HL-60/S4 (cell line): Measurements from ENCODE around the gene SMG5.

ENCODE experiments used
- in situ Hi-C: fragments of 300-500 bp; cut with MboI; formaldehyde crosslinking; loops from 2 replicates; pipeline ENCODE4 v1.14.3; 2022; ENCODE audit warnings: low sequenced_read_pairs

The SMG5 gene

GRCh38 chr1:156281693-156282478 is 739 bp downstream of the SMG5 start:
- in situ Hi-C loops = no loop called here

GRCh38 chr1:156281281-156281680 is 1.3 kb downstream of the SMG5 start:
- in situ Hi-C loops = no loop called here

DNA sequence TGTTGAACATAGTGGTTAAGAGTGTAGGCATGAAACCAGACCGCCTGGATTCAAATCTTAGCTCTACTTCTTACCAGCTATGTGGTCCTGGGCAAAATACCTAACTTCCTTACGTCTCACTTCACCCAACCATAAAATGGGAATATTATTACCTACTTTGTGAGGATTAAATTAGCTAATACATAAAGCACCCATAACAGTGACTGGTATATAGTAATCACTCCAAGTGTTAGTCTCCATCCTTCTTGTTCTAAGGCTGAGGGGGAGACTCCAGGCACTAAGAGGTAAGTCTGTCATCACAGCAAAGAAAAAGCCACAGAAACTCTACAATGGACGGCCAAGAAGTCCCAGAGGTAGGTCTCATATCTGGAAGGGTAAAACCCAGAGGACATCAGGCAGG is 2.8 kb downstream of the SMG5 start:
- in situ Hi-C loops = no loop called here

GRCh38 chr1:156276966-156277381 is 5.7 kb downstream of the SMG5 start:
- in situ Hi-C loops = no loop called here

- in situ Hi-C loops = no loop called here
These were observed 6.1 kb downstream of the SMG5 start for GRCh38 chr1:156276532-156276931.

DNA sequence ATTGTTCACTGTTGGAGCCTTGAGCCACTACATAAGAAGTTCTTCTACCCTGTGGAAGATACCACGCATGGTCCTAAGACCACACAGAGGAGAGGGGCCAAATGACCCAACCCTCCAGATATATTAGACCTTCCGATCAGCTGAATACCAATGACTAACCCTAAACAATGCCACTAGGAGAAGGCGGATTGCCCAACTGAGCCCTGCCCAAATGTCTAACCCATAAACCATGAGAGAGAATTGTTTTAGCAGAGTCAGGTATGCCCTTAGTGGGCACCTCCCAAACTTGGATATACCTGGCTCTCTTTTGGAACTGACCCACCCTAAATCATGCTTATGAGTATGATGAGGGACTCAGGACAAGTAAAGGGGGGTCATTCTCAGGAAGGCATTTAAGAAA is 12.3 kb downstream of the SMG5 start:
- in situ Hi-C loops = no loop called here

DNA sequence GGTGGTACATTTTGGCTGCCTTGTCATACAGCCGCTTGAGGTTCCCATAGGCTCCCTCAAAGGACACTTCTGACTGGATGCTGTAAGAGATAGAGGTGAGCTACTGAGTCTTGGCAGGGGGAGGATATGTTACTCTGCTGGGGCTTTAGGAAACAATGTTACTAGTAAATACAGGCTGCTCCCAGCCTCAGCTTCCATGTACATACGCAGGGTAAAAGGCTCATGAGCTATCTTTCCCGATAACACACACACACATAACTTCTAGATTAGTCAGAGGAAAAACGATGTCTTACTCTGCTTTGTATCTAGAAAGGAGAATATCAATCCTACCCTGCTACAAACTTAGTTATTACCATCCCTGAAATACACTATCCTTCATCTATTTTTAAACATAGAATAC is 14.3 kb downstream of the SMG5 start:
- in situ Hi-C loops = no loop called here

GRCh38 chr1:156266051-156266450 is 16.6 kb downstream of the SMG5 start:
- in situ Hi-C loops = no loop called here

DNA sequence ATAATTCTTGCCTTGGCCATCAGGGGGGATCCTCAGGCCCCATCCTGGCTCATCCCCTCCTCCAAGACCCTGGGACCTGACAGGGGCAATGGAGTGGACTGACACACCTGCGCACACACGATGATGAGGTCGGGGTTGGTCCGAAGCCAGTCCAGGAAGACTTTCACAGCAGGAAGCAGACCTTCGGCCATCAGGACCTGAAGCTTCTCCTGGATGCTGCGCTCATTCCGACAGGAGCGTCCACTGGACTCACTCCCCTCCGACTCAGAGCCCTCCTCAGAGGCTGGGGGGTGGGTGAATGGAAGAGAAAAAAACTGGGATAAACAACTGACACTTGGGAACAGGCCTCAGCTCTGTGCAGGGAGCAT is 19.4 kb downstream of the SMG5 start:
- in situ Hi-C loops = no loop called here

GRCh38 chr1:156262461-156263287 is 20.0 kb downstream of the SMG5 start:
- in situ Hi-C loops = no loop called here

GRCh38 chr1:156260896-156261295 is 21.7 kb downstream of the SMG5 start:
- in situ Hi-C loops = no loop called here

- in situ Hi-C loops = no loop called here
These were observed 22.8 kb downstream of the SMG5 start for GRCh38 chr1:156259805-156260204.

DNA sequence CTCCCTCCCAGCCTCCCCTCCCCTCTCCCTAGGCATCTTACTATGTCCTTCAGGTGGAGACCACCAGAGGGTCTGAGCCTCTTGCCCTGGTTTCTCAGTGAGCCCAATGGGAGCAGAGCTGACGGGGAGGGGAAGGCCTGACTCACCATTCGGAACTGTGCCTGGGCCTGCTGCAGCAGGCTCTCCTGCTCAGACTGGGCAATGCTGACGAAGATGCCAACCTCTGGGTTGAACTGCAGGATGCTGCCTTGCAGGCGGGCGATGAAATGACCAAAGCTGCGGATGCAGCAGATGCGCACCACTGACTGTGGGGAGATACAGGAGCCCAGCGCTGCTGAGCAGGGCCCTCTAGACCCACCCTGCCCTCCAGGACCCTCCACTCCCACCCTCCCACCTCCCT is 23.8 kb downstream of the SMG5 start:
- in situ Hi-C loops = no loop called here

DNA sequence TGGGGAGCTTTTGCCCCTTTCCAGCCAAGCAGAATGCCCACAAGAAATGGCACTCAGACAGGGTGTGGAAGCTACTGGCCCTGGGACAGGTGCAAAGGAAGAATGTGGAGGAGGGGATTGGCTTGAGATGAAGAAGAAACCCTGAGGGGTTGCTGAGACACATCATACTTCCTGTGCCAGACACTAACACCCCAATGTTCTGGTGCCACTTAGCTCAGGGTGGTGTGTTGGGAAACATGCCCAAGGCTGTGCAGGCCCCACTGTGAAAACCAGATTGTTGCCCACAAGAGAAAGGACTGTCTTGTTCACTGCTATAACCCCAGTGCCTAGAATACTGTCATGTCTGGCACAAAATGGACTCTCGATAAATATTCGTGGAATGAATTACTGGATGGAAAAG is 24.9 kb downstream of the SMG5 start:
- in situ Hi-C loops = no loop called here

DNA sequence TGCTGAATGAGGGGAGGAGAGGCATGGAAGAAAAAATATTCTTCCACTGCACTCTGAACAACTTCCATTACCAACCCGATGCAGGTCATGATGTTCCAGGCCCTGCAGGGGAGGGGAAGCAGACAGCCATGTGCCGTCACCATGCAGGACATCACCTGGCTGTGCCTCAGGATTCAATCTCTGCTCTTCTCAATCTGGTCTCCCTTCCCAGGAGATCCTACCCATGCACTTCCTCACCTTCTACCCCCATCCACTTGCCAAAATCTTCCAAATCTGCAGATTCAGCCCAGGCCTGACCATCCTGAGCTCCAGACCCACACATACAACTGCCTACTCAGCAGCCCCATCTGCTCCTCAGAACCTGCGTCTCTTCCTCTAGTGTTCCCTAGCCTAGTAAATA is 29.0 kb downstream of the SMG5 start:
- in situ Hi-C loops = no loop called here

DNA sequence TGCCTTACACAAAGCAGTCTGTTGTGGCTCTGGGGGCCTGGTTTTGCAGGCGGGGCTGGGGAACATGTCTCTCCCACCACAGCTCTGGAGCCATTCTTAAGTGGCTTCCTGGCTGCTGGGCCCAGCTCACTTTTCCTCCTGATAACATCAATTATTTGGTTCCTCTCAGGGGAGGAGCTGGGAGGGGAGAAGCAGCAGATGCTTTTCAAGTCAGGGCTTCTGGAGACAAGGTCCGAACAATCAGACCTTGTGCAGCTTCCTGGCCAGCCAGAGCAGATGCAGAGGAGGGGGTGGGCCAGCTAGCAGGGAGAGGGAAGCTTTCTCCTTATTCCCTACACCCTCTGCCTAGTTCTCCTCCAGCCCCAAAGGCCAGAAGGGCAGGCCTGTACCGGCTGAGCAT is 31.1 kb downstream of the SMG5 start:
- in situ Hi-C loops = no loop called here

DNA sequence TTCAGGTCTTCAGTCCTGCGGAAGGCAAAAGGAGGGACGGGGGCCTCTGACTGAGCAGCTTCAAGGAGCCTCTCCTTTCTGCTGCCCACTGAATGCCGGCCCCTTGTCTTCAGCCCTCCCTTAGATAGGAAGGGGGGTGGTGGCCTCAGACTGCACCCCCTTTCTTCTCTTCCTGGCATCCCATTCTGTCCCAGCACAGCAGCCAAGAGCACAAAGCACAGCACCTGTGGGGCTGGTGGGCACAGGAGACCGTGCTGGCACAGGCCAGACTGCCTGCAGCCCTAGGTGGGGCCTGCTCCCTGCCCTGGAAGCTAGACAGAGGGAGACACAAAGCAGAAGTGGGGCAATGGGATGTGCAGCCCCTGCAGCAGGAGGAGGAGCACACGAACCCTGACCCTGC is 33.0 kb downstream of the SMG5 start:
- in situ Hi-C loops = no loop called here

DNA sequence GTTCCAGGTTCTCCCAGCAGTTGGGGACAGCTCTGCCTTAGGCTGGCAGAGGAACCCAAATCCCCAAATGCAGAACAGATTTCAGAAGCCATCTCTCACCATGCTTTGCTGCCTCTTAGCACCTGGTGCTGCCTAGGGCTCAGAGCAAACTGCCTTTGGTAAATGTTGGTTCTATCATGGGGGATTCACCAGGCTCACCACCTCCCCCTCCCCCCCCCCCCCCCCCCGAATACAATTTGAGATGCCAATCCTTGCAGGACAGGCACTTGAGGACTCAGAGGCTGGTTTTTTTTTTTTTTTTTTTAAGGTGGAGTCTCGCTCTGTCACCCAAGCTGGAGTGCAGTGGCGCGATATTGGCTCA is 34.3 kb downstream of the SMG5 start:
- in situ Hi-C loops = no loop called here

DNA sequence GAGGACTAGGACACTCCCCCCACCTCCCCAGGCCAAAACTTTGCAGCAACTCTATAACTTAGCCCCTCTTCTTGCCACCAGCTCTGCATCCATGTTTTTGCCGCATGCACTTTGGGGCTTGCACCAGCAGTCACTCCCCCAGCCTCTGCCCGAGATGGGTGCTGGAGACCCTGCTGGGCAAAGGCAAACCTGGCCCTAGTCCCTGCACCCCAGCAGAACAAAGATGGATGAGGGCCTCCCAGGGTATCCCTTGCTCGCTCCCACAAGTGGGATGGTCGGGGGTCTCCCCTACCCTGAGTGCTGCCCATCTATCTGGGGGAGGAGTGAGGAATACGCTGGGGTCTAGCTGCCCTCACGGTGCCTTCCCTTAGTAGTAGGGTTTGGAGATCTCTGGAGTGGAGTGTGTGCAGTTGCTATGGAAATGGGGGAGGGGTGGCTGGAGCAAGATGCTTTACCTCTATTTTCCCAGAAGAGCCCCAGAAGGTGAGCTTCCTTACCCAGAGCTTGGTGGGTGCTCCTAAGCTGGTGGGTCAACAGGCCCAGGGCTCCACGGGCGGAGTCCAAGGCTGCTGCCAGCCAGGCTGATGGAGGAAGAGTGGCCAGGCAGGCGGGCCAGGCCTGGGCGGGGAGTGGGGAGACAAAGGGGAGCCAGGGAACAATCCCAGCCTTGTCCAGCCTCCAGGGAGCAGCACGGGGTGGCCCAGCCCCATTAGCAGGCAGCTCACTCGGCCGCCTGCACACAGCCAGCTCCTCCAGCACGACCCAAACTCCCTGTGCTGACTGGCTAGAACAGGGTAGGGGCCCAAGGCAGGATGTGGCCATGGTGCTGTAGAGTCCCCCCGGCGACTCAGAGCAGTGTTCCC is 34.9 kb downstream of the SMG5 start, which contains the start of gene PAQR6:
PAQR6 (minus strand) TSS at position 597 of the 863 bp plus-strand sequence. CDS start 1,325 bp downstream, outside the sequence.
- in situ Hi-C loops = no loop called here

DNA sequence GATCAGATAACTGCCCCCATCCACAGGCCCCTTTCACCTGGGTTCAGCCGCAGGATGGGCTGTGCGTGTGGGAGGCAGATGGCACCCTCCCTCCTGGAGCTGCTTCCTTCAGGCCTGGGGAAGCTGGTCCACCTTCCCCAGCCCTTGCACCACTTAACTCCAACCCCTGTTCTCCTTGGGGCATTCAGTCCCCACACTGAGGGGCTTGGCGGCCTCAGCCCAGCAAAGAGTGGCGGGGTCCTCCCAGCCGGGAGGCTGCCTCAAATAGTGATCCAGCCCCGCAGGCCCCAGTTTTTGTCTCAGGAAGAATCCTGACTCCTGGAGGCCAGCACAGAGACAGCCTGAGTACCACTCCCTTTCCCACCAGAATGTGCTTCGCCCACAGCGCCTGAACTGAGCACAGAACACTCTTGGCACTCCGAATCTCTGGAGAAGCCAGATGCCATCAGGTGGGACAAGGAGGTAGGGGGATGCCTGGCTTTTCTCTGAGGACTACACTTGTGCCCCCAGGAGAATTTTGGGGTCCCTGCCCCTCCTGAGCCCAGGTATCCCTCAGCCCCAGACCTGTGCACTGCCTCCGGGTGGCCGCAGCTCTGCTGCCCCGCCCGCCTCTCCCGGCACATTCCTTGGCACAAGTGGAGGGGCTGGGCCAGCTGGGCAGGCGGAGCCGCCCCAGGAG is 35.7 kb downstream of the SMG5 start:
- in situ Hi-C loops = no loop called here
